ENCODE results near the gene ITGA11.

Gene ITGA11

DNA sequence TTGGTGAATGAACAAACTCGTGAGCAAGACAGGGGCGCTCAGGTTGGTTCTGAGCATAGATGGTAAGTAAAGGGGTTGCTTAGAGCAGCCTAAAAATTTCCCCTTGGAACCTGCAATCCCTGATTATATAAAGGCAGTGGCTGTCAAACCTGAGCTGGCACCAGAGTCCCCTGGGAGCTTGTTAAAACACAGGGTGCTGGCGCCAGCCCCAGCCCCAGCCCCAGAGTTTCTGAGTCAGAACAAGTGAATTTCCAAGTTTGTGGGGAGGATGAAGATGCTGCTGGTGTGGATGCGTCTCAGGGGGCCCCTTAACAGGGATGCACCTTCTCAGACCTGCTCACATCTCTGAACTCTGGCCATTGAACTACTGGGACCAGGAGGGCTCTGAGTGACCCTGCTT is 106.2 kb downstream of the ITGA11 start:
- no peak for DNase-seq

DNA sequence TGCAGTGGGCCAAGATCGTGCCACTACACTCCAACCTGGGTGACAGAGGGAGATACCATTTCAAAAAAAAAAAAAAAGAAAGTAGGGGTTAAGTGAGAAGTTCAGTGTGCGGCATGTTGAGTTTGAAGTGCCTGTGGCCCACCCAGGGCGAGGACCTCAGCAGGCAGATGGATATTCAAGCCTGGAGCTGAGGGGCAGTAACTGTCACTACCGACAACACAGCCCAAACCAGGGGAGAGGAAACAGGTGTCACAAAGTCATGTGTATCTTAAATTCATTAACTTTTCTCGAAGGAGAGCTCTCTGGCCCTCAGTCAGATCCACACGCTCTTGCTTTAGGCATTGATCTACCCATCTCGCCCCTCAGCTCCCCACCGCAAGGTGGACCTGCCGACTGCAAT is 109.2 kb downstream of the ITGA11 start:
- no peak for DNase-seq

DNA sequence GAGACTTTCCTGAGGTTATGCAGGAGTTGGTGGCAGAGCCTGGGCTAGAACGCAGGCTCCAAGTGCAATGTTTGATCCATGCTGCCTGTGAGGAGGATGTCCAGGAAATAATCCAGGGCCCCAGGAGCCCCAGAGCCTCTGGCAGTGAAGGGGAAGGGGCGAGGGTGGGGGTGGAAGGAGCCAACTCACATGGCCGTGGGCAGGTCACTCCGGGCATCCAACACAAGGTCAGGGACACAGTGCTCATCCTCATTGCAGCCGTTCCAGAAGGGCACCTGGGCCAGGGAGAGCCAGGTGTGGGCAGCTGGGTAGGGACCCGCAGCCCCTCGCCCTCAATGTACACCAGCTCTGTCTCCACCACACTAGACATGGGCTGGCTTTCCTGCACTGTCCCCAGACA is 110.7 kb downstream of the ITGA11 start:
- DNase-seq, result no peak

DNA sequence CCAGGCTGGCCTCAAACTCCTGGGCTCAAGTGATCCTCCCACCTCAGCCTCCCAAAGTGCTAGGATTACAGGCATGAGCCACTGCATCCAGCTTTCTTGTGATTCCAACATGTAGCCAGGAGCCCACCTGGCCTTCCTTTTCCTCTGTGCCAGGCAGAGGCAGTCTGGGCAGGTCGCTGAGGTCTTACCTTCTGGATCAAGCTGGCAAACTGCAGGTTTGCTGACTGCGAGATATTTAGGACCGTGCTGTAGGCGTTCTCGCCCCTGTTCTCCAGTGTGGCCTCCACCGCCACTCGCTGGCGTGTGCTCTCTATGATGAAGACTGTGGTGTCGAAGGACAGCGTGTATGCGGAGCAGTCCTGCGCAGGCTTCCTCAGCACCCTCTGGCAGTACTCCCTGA is 112.0 kb downstream of the ITGA11 start:
- DNase-seq, result no peak

DNA sequence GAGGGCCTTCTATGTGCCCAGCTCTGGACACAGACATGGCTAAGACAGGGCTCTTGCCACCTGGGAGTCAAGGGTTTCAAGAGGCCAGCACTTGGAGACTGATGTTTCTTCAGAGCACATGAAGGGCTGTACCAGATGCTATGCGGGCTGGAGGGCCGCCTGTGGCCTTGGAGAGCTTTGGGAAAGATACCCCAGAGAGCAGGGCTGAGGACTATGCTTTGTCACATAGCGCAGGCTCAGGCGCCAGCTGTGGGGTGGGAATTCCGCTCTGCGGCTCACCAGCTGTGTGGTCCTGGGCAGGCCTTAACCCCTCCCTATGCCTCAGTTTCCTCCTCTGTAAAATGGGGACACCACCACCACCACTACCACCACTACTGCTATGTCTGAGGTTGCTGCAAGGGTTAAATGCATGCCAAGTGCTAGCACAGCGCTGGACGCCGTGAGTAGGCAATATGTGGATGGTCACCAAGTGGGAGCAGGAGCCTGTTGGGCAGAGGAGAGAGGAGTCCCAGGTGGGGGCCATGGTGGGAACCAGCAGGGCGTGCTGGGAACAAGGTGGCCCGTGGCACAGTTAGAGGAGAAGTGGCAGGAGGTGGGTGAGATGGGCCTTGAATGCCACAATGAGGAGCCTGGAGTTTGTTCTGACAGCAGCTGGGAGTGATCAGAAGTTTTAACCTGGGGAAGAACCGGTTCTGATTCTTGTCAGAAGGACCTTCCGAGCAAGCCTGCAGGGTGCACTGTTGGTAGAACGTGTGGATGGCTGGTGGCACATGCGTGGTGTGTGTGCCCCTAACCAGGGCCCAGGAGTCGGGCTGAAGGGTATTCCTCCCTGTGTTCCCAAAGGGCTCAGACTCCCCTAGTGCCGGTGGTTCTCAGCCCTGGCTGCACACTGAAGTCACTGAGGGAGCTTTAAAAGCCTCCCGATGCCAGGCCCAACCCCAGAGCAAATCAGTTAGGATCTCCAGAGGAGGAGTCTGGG is 112.7 kb downstream of the ITGA11 start:
- no peak for DNase-seq

DNA sequence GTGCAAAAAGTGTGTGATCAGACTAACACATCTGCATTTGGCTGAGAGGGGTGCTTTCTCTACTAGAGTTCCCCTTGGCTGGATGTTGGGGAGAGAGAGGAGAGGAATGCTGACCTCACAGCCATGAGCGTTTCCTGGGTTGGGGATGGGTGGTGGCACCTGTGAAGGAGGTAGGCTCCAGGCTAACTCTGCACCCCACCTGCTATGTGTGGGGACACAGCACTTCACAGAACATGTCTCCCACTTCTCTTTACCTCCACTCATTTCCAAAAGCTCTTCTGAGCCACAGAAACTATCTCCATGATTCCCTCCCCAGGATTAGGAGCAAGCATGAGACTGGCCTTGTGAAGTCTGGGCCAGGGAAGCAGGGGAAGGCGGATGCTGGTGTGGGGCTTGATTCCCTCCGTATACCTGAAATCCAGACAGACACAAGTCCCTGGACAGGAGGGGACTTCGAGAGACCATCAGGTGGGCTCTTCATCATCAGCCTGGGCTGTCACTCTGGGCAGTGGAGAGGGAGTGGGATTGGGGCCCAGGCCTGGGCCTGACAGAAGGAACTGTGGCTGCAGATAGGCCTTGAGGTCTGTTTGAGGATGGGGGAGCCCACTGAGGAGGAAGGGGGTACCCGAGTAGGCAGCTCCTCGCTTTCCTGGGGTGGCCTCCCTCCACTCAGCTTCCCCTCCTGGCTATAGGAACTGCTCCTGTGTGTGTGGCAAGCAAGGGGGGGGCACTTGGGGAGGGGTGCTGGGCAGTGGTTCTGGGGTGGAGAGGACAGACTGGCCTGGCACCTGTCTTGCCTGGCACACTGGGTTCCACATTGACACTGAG is 113.7 kb downstream of the ITGA11 start:
- DNase-seq, result no peak

DNA sequence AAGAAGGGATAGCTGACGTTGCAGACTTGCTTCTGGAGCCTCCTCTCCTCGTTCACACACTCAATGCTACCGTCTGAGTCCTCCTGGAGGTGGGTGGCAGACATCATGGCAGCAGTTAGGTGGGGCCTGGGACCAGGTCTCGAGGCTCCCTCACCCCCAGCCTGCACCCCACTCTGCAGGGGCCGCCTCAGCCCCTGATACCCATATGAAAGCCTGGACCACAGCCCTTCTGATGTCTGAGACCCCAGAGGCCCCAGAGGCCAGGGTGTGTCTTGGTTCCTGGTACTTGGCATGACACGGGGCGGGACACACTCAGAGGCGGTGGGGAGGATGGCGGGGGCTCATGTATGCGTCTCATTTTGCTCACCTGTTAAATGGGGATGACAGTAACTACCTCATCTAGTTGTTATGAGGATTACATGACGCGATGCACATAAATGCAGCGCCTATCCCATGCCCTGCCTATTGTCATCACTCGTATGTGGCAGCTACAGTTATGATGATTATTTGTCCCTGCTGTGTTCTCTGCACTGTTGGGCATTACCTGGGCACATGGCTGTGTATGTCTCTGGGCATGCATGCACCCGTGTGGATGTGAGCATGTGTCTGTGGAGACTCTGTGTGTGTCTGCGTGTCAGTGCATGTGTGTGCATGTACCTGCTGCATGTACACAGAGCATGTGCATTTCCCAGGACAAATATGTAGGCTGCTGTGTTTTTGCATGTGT is 114.5 kb downstream of the ITGA11 start:
- no peak for DNase-seq

DNA sequence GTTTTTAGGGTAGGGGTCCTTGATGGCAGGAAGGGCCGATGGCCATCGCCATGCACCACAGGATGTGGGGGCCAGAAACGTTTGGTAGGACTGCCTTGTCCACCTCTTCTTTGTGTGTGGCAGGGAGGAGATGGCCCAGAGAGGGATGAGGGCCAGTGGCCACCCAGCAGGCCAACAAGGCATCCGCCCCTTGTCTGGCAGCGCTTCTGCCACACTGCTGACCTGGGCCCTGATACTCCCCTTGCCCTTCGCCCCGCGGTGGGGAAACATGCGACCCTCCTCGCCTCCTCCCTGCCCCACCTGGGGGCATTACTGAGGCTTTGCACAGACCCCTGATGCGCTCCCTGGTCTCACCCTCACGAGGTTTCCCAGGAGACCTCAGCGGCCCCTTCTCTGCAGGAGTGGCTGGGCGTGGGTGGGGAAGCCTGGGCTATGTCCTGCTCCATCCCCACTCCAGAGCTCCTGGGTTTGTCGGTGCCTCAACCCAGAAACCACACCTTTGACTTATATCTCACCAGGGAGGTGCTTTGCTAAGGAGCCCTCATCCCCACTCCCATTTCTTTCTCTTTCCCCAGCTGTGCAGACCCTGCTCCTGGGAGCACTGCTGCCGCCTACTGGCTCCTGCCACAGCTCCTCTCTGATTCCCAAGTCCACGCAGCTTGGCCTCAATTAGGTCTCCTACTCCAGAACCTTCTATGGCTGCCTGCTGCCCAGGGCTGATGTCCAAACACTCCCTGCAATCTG is 115.7 kb downstream of the ITGA11 start:
- DNase-seq, result no peak

DNA sequence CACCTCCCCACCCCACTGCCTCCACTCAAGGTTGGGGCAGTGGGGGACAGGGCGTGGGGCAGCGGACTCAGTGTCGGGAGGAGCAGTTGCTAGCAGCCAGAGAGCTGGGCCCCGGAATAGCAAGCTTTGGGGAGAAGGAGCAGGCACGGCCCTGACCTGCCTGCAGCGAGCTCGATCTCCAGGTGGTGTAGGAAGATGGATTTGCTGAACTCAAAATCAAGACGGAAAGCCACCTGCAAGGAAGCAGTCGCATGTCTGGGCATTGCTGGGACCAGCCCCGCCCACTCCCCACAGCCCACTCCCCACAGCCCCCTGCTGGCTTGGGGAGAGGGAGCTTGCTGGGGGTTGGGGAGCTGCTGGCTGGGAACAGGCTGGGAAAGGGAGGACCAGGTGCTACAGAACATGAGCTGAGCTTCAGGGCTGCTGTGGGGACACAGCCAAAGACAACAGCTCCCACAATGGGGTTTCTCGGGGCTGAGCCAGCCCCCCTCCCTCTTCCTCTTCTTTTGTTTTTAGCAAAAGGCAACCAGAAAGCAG is 116.4 kb downstream of the ITGA11 start:
- no peak for DNase-seq

DNA sequence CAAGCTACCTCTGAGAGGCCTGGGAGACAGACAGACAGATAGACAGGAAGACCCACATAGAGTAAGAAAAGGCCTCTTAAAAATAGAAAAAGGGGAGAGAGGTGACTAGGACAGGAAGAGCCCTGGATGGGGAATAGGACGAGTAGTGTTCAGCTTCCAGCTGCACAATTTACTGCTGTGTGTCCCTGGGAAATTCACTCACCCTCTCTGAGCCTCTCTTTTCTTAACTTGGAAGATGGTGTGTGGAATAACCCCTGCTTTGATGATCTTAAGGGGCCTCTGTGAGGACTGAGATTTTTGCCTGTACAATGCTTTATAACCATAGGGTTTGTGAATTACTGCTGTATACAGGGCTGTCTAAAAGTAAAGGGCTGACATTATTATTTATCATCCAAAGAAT is 116.9 kb downstream of the ITGA11 start:
- DNase-seq, result no peak

DNA sequence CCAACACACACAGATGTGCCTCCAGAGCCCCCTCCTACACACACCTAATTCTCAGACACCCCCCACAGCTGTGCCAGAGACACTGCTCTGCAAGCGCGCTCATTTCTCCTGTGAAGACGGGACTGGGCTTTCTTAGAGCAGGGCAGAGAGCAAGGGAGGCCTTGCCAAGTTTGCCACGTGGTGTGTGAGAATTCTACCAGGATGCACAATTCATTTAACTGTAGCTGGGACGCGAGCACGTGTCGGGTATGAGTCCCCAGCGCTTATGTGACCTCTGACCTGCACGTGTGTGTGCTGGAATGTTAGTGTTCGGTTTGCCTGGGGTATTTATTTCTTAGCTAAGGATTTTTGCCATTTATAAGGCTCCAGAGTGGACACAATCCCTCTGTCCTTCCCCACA is 117.4 kb downstream of the ITGA11 start:
- DNase-seq, result no peak

DNA sequence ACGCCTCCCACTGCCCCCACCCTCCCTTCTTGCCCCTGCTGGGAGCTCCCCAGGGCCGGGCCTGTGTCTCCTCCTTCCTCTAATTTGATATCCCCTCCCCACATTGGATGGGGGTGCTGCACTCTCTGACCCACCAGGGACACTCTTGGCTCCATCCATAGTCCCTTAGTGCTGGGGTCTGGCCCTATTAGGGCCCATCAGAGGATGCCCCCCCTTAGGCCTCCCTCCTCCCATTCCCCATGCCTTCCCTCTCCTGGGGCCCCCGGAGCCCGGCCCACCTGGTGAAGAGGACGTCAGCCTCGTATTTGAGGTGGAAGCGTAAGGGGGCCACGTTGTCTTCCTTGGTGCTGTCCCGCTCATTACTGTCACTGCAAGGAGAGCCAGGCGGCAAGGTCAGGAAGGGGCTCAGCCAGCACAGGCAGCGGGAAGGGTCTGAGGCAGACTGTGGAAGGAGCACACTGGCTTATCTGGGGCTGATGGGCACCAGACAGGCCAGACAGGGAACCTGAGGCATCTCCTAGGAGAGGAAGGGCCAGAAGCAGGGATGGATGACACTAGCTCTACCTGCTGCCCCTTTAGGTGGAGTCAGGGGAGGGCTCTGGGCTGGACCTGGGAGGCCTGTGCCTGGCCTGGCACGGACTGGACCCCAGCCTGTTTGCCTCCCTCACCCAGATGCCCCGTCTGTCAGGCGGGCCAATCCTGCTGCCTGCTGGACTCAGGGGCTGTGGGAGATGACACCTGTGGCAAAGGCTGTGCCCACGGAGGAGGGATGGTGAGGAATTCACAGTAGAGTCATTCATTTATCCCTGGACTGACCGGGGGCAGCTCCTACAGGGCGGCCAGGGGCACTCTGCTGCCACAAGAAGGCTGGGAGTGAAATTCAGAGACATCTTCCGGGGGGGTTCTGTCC is 118.2 kb downstream of the ITGA11 start:
- DNase-seq, result no peak

DNA sequence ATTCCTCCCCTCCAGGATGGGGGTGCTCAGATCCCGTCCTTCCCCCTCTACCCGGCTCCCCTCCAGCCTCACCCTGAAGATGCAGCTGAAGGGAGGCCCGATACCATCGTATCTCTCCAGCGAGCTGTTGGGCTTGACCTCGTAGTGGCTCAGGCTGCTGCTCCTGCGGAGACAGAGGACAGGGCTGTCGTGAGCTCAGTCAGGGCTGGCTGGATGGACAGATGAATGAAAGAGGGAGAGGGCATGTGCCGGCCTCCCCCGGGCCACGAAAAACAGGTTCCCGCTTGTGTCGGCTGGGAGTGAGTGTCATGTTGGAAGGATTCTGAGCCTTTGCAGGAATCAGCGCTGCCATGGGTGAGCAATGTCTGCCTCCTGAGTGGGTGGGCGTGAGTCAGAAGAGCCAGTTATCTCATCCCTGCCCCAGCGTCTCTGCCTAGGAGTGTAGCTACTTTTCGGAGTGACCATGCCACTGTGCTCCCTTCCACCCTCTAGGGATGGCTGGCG is 119.2 kb downstream of the ITGA11 start:
- no peak for DNase-seq

DNA sequence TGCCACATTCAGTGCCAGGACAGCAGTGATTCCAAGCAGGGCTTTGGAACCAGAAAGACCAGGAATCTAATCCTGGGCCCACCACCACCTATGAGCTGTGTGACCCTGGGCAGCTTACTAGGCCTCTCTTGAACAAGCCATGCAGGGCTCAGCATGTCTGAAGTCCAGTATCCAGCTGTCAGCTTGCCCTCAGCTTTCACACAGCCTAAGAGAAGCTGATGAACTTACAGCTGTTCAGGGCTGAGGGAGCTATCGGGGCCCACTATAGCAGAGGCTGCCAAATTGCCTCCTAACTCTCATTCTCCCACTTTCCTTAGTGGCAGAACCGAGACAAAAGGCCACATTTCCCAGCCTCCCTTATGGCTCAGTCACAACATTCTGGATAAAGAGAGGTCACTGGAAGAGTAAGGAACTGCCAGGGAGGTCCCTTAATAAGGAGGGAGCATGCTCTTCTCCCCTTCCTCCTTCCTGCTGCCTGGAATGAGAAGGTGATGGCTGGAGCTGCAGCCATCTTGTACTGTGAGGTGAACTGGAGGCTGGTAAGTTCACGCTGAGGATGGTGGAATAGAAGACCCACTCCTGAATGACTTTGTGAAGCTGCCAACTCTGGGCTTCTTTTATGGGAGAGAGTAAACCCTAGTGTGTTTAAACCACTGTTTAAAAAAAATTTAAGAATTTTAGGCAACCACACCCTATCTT is 120.0 kb downstream of the ITGA11 start:
- DNase-seq, result no peak

DNA sequence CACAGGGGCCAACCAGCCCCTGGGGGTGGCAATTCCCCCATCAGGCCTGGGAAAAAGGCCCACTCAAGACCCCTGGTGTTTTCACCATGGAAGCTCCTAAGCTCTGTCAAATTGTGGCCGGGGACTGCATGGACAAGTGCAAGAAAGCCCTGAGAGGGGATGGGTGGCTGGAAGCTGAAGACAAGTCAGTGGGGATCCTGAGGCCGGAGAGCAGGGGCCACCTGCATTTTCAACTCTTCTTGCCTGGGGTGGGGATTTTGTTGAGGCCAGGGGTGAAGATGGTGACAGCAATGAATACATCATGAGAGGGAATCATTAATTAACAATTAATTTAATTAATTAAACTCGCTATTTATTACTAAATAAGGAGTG is 120.5 kb downstream of the ITGA11 start:
- DNase-seq, result no peak

DNA sequence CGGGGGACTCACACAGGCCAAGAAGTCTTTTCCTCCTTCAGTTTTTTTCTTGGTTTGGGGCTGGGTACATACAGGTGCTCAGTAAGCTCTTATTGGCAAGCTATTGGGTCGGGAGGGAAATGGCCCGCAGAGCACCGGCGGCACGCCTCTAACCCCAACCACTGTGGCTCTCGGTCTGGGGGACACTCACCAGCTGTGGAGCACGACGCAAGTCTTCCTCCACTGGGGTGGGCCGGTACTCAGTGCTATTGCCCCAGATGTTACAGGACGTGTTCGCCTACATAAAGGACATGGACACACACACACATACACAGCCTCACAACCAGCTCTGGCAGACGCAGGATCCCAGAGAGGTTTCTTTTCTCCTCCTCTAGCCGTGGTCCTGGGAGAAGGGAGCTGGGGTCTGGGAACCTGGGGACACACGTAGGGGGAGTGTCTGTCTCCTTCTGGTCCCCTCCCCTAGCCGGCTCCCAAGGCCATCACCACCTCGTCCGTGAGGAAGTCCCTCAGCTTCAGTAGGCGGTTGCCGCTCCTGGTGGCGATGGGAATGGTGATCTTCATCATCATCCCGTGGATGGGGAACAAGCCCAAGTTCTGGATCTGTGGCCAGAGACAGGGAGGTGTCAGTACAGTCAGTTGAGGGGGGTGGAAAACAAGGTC is 121.0 kb downstream of the ITGA11 start:
- no peak for DNase-seq

DNA sequence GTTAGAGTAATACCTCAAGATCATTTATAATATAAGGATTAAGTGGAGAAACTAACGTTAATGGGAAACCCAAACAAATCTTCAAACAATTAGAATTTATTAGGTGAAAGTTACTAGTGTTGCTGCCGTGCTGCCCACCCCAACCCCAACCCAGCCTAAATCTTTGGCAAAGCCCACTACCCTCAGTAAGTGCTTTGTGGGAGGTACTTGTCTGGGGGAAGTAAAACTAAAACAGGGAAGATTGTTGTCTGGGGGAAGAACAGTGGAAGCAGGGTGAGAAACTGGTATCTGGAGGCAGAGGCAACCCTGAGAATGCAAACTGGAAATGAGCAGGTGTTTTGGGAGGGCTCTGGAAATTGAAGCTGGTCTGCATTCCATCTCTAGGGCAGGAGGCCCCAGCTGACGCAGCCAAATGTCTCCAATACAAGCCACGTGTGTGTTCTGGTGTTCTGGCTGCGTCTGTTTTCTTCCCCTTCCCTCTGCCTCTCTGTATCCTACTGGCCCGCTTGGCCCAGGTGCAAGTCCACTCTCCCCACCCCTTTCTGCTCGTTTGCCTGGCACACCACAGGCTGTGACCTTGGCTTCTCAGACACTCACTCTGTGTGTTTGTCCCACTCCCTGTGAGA is 121.7 kb downstream of the ITGA11 start:
- no peak for DNase-seq

DNA sequence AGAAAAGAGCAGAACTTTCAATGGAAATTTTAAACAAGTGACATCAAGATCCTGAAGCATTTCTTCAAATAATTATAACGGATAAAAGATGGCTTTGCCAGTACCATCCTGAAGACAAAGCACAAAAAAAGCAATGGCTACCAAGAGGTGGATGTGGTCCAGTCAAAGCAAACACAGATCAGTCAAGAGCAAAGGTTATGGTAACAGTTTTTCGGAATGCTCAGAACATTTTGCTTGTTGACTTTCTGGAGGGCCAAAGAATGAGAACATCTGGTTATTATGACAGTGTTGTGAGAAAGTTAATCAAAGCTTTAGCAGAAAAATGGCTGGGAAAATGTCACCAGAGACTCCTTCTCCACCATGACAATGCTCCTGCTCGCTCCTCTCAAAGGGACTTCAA is 122.9 kb downstream of the ITGA11 start:
- no peak for DNase-seq
